ENCODE results near the gene TMEM272.

GRCh38 chr13:51827254-51827653, 17.7 kb downstream of the TMEM272 start:
- TF ChIP-seq CTCF (IDR thresholded peaks at IDR 0.05) (no peak), POLR2A (IDR thresholded peaks at IDR 0.05) (no peak)

Measured in Peyer's patch (tissue), 4 donors.